Choroid plexus epithelial cell (primary cell): ENCODE results near the gene MOGAT3.

ENCODE experiments used
- DNase-seq: peaks from one replicate; pipeline ENCODE4 v3.0.0-alpha.2; 2010; ENCODE audit warnings: low read depth
- H3K4me3 ChIP-seq: 2 replicates; pipeline ENCODE4 v1.5.1; 2011; ENCODE audit warnings: low read depth, mild to moderate bottlenecking, control low read depth, low read length, moderate library complexity
- CTCF ChIP-seq: conservative IDR thresholded peaks from 2 replicates; pipeline ENCODE4 v1.5.1; 2011; ENCODE audit warnings: low read depth, mild to moderate bottlenecking, control low read depth, inconsistent platforms, low read length, moderate library complexity

The MOGAT3 gene

DNA sequence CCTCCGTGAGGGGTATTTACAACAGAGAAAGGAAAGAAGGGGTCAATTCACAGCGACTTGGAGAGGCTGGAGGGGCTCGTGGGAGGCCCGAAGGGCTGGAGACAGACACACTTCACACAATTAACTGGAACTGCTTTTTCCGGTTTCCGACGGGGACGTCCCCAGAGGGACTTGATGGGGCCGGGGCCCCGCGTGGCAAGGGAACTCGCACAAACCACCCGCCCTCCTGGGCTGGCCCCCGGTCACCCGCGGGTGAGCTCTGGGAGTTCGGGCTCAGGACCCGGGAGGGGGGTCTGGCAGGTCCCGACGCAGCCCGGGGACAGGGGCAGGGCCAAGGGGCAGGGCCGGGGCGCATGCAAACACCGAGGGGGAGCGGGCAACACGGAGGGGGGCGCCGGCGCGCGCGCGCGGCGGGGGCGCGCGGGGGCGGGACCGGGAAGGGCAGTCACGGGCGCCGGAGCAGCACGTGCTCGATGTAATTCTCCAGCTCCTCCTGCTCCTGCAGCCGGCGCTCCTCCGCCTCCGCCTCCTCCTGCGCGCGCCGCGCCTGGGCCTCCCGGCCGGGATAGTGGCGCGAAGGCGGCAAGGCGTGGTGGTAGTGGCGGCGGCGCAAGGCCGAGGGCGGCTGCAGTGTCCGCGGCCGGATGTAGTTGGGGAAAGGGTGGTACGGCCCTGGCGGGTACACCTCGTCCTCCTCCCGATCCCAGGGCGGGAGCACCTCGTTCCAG is 38.1 kb downstream of the MOGAT3 start:
- H3K4me3 ChIP-seq: peak overlapping the region; percentile 24
- DNase-seq: peak; percentile 54
- no peak for TF ChIP-seq CTCF

DNA sequence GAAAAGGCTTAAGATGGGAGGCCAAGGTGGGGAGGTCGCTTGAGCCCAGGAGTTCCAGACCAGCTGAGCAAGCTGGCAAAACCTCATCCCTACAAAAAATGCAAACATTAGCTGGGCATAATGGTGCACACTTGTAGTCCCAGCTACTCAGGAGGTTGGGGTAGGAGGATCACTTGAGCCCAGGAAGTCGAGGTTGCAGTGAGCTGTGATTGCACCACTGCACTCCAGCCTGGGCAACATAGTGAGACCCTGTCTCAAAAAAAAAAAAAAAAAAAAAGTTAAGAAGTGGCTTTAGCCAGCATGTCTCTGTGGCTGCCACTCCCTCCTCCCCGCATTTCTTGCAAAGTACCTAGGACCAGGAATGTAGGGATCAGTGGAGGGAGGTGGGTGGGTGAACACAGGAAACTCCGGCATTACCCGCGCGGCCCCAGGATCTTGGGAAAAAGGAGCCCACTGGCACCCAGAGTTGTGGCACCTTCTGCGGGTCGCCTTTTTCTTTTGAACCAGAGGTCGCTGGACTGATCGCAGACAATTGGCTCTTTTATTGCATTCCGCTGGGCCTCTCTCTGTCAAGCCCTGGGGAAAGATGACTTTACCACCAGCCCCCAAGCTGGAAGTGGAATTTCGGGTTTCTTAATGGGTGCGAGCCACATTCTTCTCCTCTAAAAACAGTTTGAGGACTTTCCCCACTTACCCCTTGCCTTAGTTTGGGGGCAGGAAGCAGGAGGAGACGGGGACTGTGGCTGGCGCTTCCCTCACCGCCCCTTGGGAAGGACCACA is 39.0 kb downstream of the MOGAT3 start:
- TF ChIP-seq CTCF: no peak
- no peak overlapping the region for H3K4me3 ChIP-seq
- no peak for DNase-seq

GRCh38 chr7:101160910-101161309 is 39.9 kb downstream of the MOGAT3 start:
- TF ChIP-seq CTCF: no peak
- no peak overlapping the region for H3K4me3 ChIP-seq
- DNase-seq: no peak

DNA sequence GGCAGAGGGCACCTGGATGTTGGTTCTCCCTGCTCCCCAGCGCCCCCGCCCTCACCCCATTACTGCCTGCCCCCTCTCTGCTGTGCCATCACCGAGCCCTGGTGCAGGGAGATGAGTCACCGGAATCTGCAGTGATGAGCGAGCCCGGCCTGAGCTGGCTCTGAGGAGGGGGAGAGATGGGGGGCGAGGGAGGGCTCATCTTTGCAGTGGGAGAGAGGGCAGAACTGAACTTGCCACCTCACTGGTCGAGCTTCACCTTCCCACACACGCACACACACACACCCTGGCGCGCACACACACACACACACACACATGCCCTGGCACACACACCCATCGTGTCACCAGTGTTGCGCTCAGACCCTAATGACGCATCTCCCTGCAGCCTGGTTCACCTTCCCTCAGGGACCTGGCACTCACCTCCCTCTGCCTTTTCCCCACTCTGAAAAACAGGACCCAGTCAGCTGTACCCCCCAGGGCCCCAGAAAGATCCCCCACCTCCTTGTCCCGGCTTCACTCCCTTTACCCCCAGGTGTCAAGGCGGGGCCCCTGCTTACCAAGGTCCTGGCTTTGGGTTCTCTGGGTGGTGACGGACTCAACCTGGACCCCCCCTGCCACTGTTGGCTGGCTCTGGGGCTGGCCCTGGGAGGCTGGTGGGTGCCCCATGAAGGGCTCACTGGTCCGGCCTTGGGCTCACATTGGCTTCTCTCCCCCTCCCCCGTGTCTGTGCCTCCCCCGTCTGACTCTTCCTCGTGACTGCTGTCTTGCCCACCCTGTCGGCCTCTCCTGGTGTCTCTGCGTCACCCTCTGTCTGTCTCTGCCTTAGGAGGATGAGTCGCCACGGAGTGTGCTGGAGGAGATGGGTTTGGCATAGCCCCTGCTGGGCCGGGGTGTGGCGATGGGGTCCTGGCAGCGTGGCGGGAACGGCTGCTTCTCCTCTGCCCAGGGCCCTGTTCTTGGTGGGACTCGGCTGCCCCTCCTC is 40.9 kb downstream of the MOGAT3 start:
- DNase-seq: no peak
- no peak for TF ChIP-seq CTCF

DNA sequence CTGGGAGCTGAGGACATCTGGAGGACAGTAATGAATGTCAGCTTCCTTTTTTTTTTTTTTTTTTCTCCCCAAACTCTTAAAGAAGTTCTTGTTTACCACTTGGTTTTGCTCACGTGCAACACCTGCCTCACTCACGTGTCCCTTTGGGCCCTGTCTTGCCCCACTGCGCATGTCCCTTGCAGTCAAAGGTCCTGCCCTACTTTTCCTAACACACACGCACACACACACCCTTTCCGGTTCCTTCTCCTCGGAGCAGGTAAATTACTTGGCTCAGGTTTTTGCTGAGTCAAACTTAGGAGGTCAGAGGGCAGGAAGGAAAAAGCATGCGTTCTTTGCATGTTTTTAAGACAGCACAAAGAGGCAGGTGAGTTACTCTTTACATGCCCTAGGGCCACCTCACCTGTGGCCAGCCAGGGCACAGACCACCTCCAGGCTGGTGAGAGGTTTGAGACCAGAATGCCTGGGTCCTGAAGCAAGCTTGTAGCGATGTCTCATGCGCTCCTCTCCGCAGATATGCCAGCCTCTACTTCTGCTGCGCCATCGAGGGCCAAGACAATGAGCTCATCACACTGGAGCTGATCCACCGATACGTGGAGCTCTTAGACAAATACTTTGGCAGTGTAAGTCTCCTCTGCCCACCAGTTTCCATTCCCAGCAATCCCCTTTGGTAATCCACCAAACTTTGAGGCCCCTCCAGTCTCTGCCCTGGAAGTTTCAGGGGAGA is 43.8 kb downstream of the MOGAT3 start:
- DNase-seq: no peak
- no peak overlapping the region for H3K4me3 ChIP-seq
- no peak for TF ChIP-seq CTCF

More for the DNA sequence above, 40.9 kb downstream of the MOGAT3 start:
- no peak overlapping the region for H3K4me3 ChIP-seq

GRCh38 chr7:101156277-101156676 is 44.6 kb downstream of the MOGAT3 start:
- H3K4me3 ChIP-seq: peak overlapping the region; percentile 8
- DNase-seq: peak; percentile 35
- TF ChIP-seq CTCF: peak; percentile 58
